Smooth muscle cell (in vitro differentiated cells): Measurements from ENCODE around the gene HECTD4. TPM values are rescaled to one million over a fixed set of nuclear protein-coding genes. Genes with fewer than 3 reads are reported as not detected.

Experiments
- DNase-seq: peaks from one replicate; lab custom pipeline; 2025; ENCODE audit not compliant: unreplicated experiment; lab: John Stamatoyannopoulos, UW
- H2AFZ ChIP-seq: fragments of 200-600 bp; sonication (generic); 2 replicates; pipeline ENCODE4 v1.6.0; 2016; ENCODE audit warnings: antibody characterized with exemption, low read depth, mild to moderate bottlenecking
- H3F3A ChIP-seq: fragments of 200-600 bp; sonication (generic); 2 replicates; pipeline ENCODE4 v1.6.0; 2017; ENCODE audit warnings: antibody characterized with exemption, low read depth
- H3K27ac ChIP-seq: fragments of 200-600 bp; sonication (generic); 2 replicates; pipeline ENCODE4 v1.5.1; 2016; ENCODE audit warnings: low read depth, mild to moderate bottlenecking
- H3K27me3 ChIP-seq: fragments of 200-600 bp; sonication (generic); 2 replicates; pipeline ENCODE4 v1.6.1; 2016; ENCODE audit warnings: low read depth, mild to moderate bottlenecking
- H3K36me3 ChIP-seq: fragments of 200-600 bp; sonication (generic); 2 replicates; pipeline ENCODE4 v1.5.1; 2016; ENCODE audit warnings: low read depth
- H3K4me1 ChIP-seq: fragments of 200-600 bp; sonication (generic); 2 replicates; pipeline ENCODE4 v1.5.1; 2016; ENCODE audit warnings: low read depth
- H3K4me2 ChIP-seq: fragments of 200-600 bp; sonication (generic); 2 replicates; pipeline ENCODE4 v1.6.0; 2016; ENCODE audit warnings: mild to moderate bottlenecking
- H3K4me3 ChIP-seq: fragments of 200-600 bp; sonication (generic); 2 replicates; pipeline ENCODE4 v1.5.1; 2016; ENCODE audit warnings: mild to moderate bottlenecking
- H3K79me2 ChIP-seq: fragments of 200-600 bp; sonication (generic); 2 replicates; pipeline ENCODE4 v1.6.0; 2016; ENCODE audit warnings: low read depth, mild to moderate bottlenecking
- H3K9ac ChIP-seq: fragments of 200-600 bp; sonication (generic); 2 replicates; pipeline ENCODE4 v1.6.0; 2016; ENCODE audit warnings: low read depth
- H3K9me3 ChIP-seq: fragments of 200-600 bp; sonication (generic); replicated peaks from 2 replicates; pipeline ENCODE4 v1.5.1; 2016; ENCODE audit warnings: low read depth
- H4K20me1 ChIP-seq: fragments of 200-600 bp; sonication (generic); 2 replicates; pipeline ENCODE4 v1.6.0; 2016; ENCODE audit warnings: low read depth
- WGBS: methylation state at CpG from one replicate; pipeline ENCODE4 v1.1.7; 2016; ENCODE audit warnings: low lambda C conversion rate; 5-methylcytosine and 5-hydroxymethylcytosine counted together
- polyA plus RNA-seq: library from polyadenylated mRNA; unstranded; fragments of >200 nt; fragmentation: Nextera tagmentation; extraction: Ambion mirVana; gene quantifications from 2 replicates; pipeline ENCODE4 v1.2.1, GENCODE V29; 2016
- total RNA-seq: library from RNA; depleted of rRNA; stranded (reverse); fragments of >200 nt; gene quantifications from 2 replicates; pipeline ENCODE4 v1.2.3, GENCODE V29; 2014
- TF ChIP-seq, protein P1 (sequence below): fragments of 200-600 bp; sonication (generic); IDR thresholded peaks from 2 replicates; pipeline ENCODE4 v1.5.1; 2017; ENCODE audit warnings: borderline replicate concordance, mild to moderate bottlenecking, antibody characterized with exemption; ENCODE audit not compliant: insufficient read depth, poor library complexity, severe bottlenecking

HECTD4 gene
- total and polyA plus RNA-seq, 2 experiments from 2014 or later: 6.6 to 16.9 TPM

- Histone ChIP-seq H3K4me1 (no peaks in the 10 kb centered on the region), H3K36me3 (no peaks in the 10 kb centered on the region), H3K4me3 (no peak overlapping the region), H3K79me2 (no peaks in the 10 kb centered on the region), H3F3A (no peaks in the 10 kb centered on the region), H4K20me1 (no peaks in the 10 kb centered on the region), H3K4me2 (no peak overlapping the region), H3K9ac (no peak overlapping the region), H2AFZ (no peak overlapping the region), H3K27ac (no peak overlapping the region), H3K27me3 (no peaks in the 10 kb centered on the region), H3K9me3 (no peaks in the 10 kb centered on the region)
- no peak for DNase-seq
- TF ChIP-seq, protein P1, sequence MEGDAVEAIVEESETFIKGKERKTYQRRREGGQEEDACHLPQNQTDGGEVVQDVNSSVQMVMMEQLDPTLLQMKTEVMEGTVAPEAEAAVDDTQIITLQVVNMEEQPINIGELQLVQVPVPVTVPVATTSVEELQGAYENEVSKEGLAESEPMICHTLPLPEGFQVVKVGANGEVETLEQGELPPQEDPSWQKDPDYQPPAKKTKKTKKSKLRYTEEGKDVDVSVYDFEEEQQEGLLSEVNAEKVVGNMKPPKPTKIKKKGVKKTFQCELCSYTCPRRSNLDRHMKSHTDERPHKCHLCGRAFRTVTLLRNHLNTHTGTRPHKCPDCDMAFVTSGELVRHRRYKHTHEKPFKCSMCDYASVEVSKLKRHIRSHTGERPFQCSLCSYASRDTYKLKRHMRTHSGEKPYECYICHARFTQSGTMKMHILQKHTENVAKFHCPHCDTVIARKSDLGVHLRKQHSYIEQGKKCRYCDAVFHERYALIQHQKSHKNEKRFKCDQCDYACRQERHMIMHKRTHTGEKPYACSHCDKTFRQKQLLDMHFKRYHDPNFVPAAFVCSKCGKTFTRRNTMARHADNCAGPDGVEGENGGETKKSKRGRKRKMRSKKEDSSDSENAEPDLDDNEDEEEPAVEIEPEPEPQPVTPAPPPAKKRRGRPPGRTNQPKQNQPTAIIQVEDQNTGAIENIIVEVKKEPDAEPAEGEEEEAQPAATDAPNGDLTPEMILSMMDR: no peak
- WGBS: 86% methylated on average over 4 of the region's 4 CpGs
Measured at GRCh38 chr12:112214064-112214463, 168.2 kb downstream of the HECTD4 start.

- Histone ChIP-seq H3K79me2 (no peaks in the 10 kb centered on the region), H3F3A (no peaks in the 10 kb centered on the region), H3K9me3 (no peaks in the 10 kb centered on the region), H3K4me3 (no peak overlapping the region), H3K4me1 (no peaks in the 10 kb centered on the region), H3K36me3 (no peaks in the 10 kb centered on the region), H2AFZ (no peak overlapping the region), H3K9ac (no peak overlapping the region), H3K27me3 (no peaks in the 10 kb centered on the region), H3K27ac (no peak overlapping the region), H3K4me2 (no peak overlapping the region), H4K20me1 (no peaks in the 10 kb centered on the region)
- WGBS: 96% methylated on average over 7 of the region's 7 CpGs
- DNase-seq: no peak
- TF ChIP-seq, protein P1: no peak
Measured at GRCh38 chr12:112208301-112208910, 173.8 kb downstream of the HECTD4 start.

DNA sequence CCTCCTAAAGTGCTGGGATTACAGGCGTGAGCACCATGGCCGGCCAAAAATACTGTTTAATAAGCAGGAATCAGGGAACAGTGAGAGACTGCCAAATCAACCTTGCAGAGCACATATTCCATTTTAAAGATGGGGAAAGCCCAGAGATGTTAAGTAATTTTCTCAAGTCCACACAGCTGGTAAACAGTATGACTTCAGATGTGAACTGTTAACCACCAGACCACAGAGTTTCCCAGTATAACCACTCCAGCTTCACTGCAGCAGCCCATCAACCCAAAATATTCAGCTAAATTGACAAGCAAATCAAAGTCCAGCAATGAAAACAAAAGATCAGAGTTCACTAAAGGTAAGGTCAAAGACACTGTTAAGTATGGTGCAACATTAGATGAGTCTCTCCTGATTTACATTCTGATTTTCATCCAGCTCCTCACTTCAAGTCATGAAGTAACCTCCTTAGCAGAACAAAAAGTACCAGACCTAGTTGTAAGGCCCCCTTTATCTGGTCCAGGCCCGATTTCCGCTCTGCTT lies 174.8 kb downstream of the HECTD4 start:
- Histone ChIP-seq H3K36me3 (no peaks in the 10 kb centered on the region), H3K9ac (no peak overlapping the region), H3K27ac (no peak overlapping the region), H3F3A (no peaks in the 10 kb centered on the region), H3K27me3 (no peaks in the 10 kb centered on the region), H2AFZ (no peak overlapping the region), H3K9me3 (no peaks in the 10 kb centered on the region), H3K79me2 (no peaks in the 10 kb centered on the region), H3K4me1 (no peaks in the 10 kb centered on the region), H4K20me1 (no peaks in the 10 kb centered on the region), H3K4me3 (no peak overlapping the region), H3K4me2 (no peak overlapping the region)
- WGBS: 94% methylated on average over 4 of the region's 4 CpGs
- DNase-seq: no peak
- TF ChIP-seq, protein P1: no peak

GRCh38 chr12:112206944-112207343 lies 175.3 kb downstream of the HECTD4 start:
- no peak for DNase-seq
- TF ChIP-seq, protein P1: no peak
- Histone ChIP-seq H3K27me3 (no peaks in the 10 kb centered on the region), H3K4me1 (no peaks in the 10 kb centered on the region), H3F3A (no peaks in the 10 kb centered on the region), H4K20me1 (no peaks in the 10 kb centered on the region), H2AFZ (no peak overlapping the region), H3K36me3 (no peaks in the 10 kb centered on the region), H3K9ac (no peak overlapping the region), H3K4me2 (no peak overlapping the region), H3K4me3 (no peak overlapping the region), H3K27ac (no peak overlapping the region), H3K79me2 (no peaks in the 10 kb centered on the region), H3K9me3 (no peaks in the 10 kb centered on the region)
- 93% methylated on average over 7 of the region's 7 CpGs for WGBS
